GM12873 (cell line): ENCODE measurements around the gene SLC35E2B.
"Not testable (repeated sequence)": the region's sequence is repeated elsewhere in the genome, so short reads cannot be mapped to it uniquely, and the experiment has no call there.

ENCODE experiments used
- CTCF ChIP-seq: IDR thresholded peaks from 2 replicates; pipeline ENCODE4 v1.5.1; 2012; ENCODE audit warnings: low read depth, mild to moderate bottlenecking, moderate library complexity, low read length, control low read depth; ENCODE audit not compliant: insufficient read depth; ENCODE audit errors: missing control alignments

The SLC35E2B gene

GRCh38 chr1:1692714-1693647, at the start of gene SLC35E2B:
Gene SLC35E2B (minus strand): TSS chr1:1692795. CDS start chr1:1676699, 16,096 bp downstream.
- not testable (repeated sequence) for TF ChIP-seq CTCF

- TF ChIP-seq CTCF, result no peak
Observed at GRCh38 chr1:1732381-1732780, 39.8 kb upstream of the SLC35E2B start.

GRCh38 chr1:1730870-1731269, 38.3 kb upstream of the SLC35E2B start:
- no peak for TF ChIP-seq CTCF

GRCh38 chr1:1724035-1724864, 31.7 kb upstream of the SLC35E2B start, which contains the start of gene CDK11A:
Gene CDK11A (minus strand): TSS chr1:1724357. CDS start chr1:1722818, 1,539 bp downstream.
- TF ChIP-seq CTCF, result peak; percentile 34

GRCh38 chr1:1721201-1721600, 28.6 kb upstream of the SLC35E2B start:
- TF ChIP-seq CTCF, result no peak

GRCh38 chr1:1703796-1704195, 11.2 kb upstream of the SLC35E2B start:
- no peak for TF ChIP-seq CTCF

GRCh38 chr1:1687846-1688245, 4.7 kb downstream of the SLC35E2B start:
- no peak for TF ChIP-seq CTCF
